ENCODE data around the gene KPTN. TPM values are rescaled to one million over a fixed set of nuclear protein-coding genes. Genes with fewer than 3 reads are reported as not detected.
A peak's percentile ranks its signal among the peaks of the same experiment; 100 is the strongest.

KPTN gene
- 3.0 and 4.2 TPM in 2 replicates for total RNA-seq (2014; rRNA removed; shearing (Covaris generic))

DNA sequence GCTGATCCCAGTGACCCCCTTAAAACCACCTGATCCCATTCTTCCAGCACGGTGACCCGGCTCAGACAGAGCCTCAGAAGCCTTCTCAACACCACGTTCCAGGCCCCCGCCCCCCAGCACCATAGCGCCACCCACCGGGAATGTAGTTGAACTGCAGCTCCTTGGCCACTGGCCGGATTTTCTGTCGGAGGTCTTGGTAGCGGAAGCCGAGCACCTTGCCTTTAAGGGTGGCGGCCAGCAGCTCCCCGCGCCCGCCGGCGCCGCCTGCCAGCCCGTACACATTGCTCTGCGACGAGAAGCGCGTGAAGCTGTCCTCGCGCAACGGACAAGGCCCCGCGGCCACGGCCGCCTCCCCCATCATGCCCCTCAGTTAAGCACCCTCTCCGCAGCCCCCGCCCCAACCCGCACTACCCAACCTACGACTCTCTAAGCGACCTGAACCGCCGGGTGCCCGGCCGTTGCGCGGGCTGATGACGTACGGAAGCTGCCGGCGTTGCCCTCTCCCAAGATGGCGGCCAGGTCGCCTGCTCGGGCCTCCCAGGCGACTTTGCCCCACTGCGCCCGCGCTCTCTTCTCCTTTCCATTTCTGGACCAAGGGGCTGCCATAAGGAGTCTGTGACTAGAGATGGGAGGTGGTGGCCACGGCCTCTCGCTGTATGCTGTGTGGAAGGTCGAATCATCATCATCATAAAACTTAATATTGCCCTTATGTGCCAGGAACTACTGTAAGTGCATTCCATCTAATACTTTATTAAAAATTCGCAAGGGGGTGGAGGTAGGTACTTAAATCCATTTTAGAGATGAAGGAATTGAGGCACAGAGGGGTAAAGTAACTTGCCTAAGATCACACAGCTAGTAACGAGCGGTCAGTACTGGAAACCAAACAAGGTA is at the start of gene KPTN:
TSS of gene KPTN (minus strand) at position 420 of the 891 bp plus-strand sequence. CDS start at position 361, 59 bp downstream.
- peak; percentile 68 for DNase-seq (ENCODE audit: low spot score)

DNA sequence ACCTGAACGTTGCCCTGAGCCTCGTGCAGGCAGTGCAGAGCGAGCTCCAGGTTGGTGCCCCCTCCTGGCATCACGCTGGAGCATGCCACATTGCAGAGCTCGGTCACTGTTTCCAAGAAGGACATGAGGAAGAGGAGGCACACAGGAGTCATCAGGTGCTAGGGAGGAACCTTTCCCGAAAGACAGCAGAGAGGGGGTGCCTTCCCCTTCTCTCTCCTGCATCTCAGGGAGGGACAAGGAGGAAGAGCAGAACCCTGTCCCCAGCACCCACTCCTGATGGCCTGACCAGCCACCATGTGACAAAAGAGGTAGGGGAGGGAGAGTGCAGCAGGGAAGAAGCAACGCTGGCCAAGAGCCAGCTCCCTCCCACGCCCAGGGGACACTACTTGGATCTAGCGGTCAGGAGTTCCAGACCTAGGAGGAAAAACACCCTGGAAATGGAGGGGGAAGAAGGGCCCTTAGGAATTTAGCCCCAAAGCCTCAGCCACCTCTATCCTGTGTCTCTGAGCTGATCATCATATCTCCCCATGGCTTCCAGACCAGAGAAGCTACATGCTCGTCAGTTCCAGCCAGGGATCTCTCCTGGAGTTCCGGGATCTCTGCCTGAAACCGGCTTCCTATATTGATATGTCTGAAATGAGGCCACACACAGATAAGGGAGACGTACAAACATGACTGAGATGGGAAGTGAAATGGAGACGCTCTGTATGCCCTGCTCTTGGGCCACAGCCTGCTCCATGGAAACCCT is 47.8 kb upstream of the KPTN start:
- DNase-seq (ENCODE audit: low spot score), result no peak

DNA sequence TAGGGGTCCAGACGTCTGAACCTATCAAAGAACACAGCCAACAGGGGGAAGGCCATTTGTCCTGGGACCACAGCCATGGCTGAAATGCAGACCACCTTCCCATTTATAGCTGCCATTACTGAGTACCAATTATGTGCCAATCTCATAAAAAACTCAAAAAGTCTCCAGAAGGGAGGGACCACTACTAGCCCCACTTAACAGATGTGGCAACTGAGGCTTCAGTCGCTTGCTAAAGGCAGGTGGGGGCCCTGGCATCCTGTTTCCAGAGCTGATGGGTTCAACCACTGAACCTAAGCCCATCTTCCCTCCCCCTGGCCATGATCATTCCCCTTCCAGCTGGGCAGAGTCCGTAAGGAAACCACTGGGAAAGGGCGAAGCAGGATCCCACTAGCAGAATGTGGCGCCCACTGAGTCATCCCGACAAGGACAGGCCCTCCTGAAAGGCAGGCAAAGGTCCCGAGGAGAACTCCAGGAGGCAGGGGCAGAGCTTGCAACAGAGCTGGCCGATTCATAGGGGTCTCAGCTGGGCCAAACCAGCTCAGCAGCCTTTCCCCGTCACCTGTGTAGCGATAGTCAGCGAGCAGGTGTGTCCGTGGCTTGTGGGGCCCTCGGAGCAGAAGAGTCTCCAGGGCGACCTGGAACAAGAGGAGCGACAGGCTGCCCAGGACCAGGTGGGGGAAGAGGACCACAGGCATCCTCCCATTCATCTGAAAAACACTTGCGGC is 45.2 kb upstream of the KPTN start:
- DNase-seq (ENCODE audit: low spot score), result no peak

DNA sequence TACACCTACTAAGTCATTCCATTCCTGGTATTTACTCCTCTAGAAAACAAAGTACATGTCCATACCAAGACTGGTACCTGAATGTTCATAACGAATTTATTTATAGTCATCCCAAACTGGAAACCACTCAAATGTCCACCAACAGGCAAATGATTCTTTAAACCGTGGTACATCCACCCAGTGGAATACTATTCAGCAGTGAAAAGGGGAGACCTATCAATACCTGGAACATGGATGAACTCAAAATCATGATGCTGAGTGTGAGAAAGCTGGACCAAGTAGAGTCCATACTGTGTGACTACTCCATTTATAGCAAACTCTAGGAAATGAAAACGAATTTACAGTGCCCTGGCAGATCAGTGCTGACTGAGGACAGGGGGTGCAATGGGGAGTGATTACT is 42.8 kb upstream of the KPTN start:
- no peak for DNase-seq (ENCODE audit: low spot score)

DNA sequence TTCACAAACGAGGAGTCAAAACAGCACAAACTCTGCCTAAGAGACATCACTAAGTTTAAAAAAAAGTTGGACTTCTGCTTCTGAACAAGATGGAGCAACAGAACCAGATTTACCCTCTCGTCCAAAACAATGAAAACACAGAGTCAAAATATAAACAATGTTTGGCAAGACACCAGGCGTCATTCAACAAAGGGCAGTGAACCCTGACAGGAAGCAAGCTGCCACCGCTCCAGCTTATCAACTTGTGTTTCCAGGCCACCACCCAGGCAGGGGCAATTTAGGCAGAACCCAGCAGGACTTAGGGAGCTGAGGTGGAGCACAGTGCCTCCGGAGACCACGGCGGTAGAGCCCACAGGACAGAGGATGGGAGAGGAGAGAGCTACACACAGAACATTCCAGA is 39.5 kb upstream of the KPTN start:
- no peak for DNase-seq (ENCODE audit: low spot score)

DNA sequence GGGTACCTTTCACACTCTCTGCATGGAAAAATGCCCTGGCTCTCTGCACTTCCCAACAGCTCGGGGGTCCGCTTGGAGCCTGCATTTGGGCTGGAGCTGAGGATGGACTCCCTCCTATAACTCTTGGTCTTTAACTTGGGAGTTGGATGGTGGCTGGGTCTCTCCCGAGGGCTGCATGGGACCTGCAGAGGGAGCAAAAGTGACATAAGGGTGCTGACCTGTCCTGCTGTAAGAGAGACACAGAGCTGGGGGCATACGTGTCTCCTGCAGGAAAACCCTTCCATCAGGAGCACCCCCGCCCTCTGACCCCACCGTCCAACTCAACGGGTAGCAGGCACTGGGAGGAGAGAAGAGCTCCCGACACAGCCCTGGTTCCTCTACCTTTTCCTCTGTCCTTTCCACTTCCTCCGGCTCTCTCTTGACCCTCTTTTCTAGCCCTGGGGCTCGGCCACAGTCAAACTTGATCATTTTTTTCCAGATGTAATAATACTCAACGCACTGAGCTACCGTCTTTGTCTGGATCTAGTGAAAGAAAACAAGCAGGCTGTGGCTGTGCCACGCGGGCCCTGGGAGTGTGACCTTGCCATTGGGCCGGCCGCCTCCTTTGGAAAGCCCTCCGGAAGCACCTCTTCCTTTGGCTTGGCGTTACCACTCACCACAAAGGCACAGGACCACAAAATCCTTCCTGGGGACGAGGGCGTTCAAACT is 37.6 kb upstream of the KPTN start:
- DNase-seq (ENCODE audit: low spot score), result no peak

DNA sequence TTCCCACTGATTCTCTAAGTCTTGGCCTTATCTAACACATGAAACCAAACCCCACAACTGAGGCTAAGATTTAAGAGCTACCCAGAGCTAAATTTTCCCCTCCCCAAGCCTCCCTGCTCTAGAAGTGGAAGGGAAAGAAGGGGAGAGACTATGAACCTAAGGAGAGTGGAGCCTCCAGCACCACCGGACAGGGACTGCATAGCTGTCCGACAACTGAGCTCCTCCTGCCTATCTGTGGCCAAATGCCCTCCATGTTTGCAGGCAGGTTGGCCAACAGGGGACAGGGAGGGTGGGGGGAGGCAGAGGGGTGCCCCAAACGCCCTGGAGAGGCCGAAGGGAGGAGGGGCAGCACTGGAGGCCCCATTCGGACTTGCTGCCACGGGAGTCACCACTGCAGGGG is 36.8 kb upstream of the KPTN start:
- DNase-seq (ENCODE audit: low spot score), result no peak

DNA sequence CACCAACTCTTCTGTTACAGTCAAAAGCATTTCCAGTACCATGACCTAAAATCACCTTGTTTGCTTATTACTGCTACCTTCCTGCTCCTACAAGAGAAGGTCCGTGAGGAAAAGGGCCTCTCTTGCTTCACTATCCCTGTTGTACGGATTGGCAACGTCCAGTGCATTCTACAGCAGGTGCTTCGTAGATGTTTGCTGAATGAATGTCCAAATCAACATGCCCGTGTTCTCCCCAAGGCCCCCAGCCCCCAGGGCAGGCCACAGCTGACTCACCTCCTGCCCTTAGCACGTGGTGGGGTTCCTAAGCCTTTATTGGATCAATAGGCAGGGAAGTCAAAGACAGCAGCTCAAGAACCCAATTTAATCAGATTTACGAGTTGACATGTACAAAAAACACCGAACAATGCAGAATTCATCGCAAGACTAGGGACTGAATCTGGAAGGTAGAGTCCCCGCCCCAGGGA is 36.4 kb upstream of the KPTN start:
- no peak for DNase-seq (ENCODE audit: low spot score)

DNA sequence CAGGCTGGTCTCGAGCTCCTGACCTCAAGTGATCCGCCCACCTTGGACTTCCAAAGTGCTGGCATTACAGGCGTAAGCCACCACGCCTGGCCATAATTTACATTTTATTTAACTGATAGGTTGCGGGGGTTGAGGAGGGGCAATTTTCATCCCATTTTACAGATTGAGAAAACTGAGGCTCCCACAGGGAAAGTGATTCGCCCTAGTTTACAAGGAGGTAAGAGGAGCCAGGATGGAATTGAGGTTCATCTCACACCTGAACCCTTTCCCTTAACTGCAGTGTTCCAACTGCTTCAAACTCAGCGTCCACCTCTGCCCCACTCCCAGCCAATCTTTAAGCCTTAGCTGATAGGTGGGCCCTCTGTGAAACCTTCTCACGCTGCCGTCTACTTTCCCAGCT is 34.8 kb upstream of the KPTN start:
- no peak for DNase-seq (ENCODE audit: low spot score)

DNA sequence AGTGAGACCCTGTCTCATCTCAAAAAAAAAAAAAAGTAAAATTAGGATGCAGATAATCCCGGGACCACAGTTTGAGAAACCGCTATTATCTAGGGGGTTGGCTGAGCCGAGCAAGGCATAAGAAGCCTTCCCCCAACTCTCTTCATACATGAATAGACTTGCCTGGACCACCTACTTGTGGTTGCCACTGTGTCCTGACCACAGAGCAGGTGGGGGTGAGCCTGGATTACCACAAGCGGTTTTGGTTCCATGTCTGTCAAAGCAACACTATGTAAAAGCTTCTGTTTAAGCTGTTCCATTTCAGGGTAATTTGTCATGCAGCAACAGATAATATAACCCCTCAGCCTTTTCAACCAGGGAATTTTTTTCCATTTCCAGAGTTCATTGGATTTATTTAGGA is 34.1 kb upstream of the KPTN start:
- no peak for DNase-seq (ENCODE audit: low spot score)

DNA sequence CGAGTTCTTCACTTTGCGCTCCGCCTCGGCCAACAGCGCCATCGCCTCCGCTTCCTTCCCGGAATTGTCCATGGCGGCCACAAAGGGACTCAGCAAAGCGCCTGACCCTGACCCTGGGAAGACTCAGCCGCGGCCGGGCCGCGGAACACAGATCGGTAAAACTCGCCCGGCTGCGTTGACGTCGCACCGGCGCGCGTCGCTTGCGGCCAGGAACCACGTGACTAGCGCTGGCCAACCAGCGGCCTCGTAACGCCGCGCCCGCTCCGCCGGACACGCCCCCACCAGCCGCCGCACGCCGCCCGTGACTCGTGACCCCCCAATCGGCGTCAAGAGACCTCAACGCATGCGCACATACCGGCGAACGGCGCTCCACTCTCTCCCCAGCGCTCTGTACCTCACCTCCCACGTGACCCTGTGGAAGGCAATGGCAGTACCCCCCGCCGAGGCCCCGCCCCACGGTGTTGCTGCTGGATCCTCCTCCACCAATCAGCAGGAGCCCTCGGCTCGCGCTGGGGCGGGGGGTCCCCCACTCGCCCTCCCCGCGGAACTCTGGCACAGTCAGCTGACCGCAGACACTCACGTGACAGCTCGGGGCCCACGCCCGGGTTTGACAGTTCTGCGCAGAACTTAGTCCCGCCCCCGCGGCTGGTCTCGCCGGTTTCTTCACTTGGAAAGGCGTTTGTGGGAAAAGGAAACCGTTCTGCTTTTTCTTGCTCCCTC is 31.0 kb upstream of the KPTN start, which contains the start of gene NAPA:
TSS of gene NAPA (minus strand) at position 195 of the 720 bp plus-strand sequence. CDS start at position 72, 123 bp downstream.
- DNase-seq (ENCODE audit: low spot score), result peak; percentile 97

DNA sequence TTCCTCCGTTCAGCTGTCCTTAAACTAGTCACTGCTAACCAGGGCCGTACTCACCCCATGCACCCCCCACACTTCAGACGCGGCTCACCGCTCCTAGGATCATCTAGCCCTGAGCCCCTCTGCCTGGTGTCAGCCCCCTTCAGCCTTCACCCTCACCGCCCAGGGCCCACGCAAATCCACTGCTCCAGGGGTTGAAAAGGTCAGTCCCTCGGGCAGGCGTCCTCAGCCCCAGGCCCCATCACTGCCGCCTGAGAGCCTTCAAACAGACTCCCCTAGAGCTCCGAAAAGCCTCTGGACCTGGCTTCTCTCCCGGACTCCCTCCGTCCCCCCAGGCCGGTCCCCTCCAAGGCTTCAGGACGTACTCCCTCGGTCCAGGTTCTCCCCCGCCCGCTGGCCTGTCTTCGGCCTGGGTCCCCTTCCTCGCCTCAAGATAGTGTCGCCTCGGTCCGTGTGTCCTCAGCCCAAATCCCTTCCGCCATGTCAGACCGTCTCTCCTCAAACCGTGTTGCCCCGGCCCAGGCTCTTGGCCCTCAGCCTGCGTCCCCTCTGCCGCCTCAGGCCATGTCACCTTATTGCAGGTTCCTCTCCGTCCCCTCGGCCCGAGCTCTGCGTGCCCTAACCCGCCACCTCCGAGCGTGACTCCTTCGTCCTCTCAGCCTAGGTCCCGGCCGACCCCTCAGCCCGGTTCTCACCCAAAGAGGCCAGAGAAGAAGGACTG is 30.3 kb upstream of the KPTN start:
- DNase-seq (ENCODE audit: low spot score), result no peak

DNA sequence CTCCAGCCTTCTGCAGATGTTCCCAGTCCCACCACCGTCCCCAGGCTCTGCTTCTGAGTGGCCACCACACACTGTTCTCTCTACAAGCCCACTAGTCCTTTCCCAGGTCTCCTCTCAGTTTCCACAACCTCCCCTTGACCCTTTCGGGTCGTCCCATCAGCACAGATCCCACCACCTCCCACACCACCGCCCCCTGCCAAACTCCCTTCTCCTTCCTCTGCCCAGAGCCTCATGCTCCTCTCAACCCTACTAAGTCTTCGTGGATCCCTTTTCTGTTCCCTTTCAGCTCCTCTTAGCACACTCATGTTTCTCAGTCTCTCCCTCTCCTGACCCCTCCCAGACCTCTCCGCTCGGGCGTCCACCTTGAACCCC is 28.9 kb upstream of the KPTN start:
- DNase-seq (ENCODE audit: low spot score), result no peak

DNA sequence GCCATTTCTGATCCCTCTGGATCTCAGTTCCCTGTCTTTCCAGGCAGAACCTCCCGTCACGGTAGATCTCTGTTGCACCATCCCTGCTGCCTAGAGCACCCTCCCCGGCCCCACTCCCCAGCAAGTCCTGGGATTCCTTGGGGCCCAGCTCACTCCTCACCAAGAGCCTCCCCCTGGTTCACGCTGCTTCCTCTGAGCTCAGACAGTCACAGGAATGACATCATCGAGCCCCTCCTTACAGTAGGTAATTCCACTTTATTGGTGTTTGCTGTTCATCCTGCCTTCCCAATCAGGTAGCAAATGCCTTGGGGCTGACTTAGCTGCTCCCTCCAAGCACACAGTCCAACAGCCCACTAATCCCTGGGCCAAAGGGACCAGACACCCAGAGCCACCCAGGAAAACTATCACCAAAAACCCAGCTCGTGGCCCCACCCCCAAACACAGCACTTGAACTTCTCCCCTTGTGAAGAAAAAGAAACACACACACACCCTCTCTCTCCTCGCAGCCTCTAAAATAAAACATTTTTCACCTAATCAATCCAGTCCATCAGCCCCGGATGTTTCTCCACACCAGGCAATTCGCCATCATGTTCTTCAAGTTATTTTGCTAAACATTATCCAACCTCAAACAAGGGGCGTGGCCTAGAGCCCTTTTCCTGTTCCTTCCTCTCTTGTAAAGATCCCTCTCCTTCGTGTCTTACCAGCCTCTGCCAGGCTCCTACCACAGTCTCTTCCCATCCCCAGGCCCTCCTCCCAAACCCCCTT is 28.3 kb upstream of the KPTN start:
- no peak for DNase-seq (ENCODE audit: low spot score)

DNA sequence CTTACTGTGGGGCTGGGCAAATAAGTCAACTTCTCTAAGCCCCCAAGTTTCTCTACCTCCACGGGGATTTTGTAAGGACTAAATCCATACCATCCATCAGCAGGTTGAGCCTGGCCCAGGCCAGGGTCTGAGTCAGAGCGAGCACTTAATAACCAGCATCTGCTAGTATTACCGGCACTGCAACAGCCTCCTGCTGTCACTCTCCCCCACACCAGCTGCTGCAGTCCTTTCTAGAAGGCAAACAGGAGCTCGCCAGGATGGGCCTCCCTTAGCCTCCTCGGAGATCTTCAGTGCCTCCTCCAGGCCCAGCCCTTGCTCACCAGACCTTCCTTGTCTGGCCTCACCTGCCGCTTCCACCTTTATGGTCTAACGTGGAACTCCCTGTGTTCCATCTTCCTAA is 27.7 kb upstream of the KPTN start:
- DNase-seq (ENCODE audit: low spot score), result no peak

DNA sequence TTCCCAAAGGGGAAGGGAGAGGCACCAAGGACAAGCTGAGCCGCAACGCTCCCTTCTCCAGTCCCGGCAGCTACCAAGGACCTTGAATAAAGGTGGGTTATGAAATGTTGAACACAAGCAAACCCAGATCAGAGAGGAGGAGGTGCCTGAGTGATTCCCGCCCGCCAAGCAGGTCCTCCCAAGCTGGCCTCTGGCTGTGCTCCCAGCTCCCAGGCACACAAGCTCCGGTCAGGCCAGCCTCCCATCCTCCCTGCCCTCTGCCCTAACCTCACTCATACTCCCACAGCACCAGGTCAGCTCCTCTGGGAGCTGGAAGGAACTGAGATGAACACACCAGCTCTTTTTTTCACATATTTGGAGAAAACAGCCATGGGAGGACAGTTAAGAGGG is 27.1 kb upstream of the KPTN start:
- no peak for DNase-seq (ENCODE audit: low spot score)

DNA sequence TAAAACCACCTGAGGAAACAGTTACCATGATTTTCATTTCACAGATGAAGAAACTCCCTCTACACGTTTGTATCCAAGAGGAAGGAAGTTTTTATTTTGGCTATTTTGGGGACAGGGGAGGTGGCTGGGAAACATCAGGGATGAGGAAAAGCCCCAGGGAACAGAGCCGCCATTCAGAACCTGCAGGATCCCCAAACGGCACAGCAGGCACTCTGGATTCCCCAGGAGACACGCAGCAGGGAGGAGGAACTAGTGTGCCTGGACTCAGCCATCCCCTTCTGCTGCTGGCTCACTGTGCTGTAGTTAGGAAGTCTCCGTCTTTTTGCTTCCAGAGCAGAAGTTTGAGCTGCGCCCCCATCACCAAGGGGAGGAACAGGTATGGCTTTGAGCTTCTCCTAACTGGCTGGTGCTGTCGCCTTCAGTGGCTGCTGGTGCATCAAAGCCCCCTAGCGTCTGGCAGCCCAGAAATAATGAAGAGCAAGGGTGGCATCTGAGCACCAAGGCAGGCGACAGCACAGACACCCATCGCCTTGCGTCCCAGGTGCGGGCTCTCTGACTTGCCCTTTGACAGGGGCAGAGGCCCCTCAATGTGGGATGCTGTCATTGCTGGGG is 26.6 kb upstream of the KPTN start:
- DNase-seq (ENCODE audit: low spot score), result no peak

DNA sequence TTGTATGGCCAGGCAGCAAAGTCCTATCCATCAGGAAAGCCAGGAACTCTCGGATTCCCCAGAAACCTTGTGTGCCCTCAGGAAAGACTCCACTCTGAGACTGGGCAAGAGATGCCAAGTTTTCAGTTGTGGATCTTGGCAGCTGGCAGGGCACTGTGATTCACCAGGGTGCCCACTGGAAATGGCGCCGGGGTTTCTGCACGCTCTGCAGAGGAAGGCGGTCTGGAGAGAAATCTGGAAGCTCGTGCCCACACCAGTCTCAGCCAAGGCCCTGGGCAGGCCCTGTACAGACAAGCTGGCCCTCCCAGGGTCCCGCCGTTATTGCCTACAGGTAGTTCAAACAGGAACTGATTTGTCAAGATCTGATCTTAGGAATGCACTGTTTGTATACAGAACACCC is 26.0 kb upstream of the KPTN start:
- no peak for DNase-seq (ENCODE audit: low spot score)

Measured in A172 (cell line).